Measurements from ENCODE around the gene CASZ1. TPM values are rescaled to one million over a fixed set of nuclear protein-coding genes. Genes with fewer than 3 reads are reported as not detected.

Gene CASZ1
- total and polyA plus RNA-seq, 2 donors (not counting 3 experiments of a cell fraction or from before 2014, with no cell fraction given) = 1.5 to 5.2 TPM

GRCh38 chr1:10698726-10699469 lies 97.5 kb downstream of the CASZ1 start:
- Histone ChIP-seq H3K9me1 (replicated peaks; ENCODE audit: control insufficient read depth, extremely low read depth, insufficient read depth, low read length) (no peaks in the 10 kb centered on the region), H3K27ac (ENCODE audit: insufficient read depth, low read depth, low read length) (no peak overlapping the region), H3K27me3 (ENCODE audit: control insufficient read depth in 2 of 2, insufficient read depth in 2 of 2, low read length in 2 of 2) (peaks cover 2 to 5% of the 10 kb centered on the region in 2 experiments), H3K36me3 (ENCODE audit: control insufficient read depth in 2 of 2, extremely low read depth in 1 of 2, insufficient read depth in 2 of 2, low read length in 2 of 2) (no peaks in the 10 kb centered on the region), H3K4me3 (replicated peaks in 1 of 3; ENCODE audit: insufficient read depth in 1 of 3, low read depth in 1 of 3, low read length in 3 of 3) (no peak overlapping the region), H2AFZ (ENCODE audit: low read depth, low read length) (no peak overlapping the region), H3K9ac (replicated peaks; ENCODE audit: extremely low read depth, insufficient read depth, low read length) (no peak overlapping the region), H3K4me2 (ENCODE audit: insufficient read depth, low read length) (no peak overlapping the region), H3K79me2 (ENCODE audit: control insufficient read depth, insufficient read depth, low read length) (no peaks in the 10 kb centered on the region), H4K20me1 (replicated peaks; ENCODE audit: control insufficient read depth, extremely low read depth, insufficient read depth, low read length) (no peaks in the 10 kb centered on the region), H3K9me3 (replicated peaks; ENCODE audit: control insufficient read depth, insufficient read depth, low read length) (no peaks in the 10 kb centered on the region), H3K4me1 (ENCODE audit: control insufficient read depth, extremely low read depth, insufficient read depth, low read length) (no peaks in the 10 kb centered on the region)
- intact Hi-C loops (cut with micrococcal nuclease) = no loop called here
- DNase-seq (ENCODE audit: low read depth, low spot score) (no peak), FAIRE-seq (no peak)
- BruUV-seq (replicated peaks) = no TSS peak
- dilution Hi-C loops (cut with MboI; ENCODE audit: extremely low pct_ligation_motif_present, low sequenced_read_pairs) = no loop called here
- ChIA-PET POLR2A (no interaction called here), CTCF (interaction anchor here (0.6 kb wide), 1 partner anchor 20 kb away, joined by 3 read pairs; no protein-coding TSS in a partner anchor)
- no peak for TF ChIP-seq POLR2A (IDR thresholded peaks at IDR 0.05; ENCODE audit: low read depth, low read length)
- TF ChIP-seq CTCF (IDR thresholded peaks at IDR 0.05; ENCODE audit: extremely low read depth in 1 of 2, insufficient read depth in 1 of 2, low read depth in 1 of 2, low read length in 2 of 2) = no peak
- TF ChIP-seq FOS (IDR thresholded peaks at IDR 0.05; ENCODE audit: borderline replicate concordance, insufficient read depth, low read length) = no peak
- no peak for TF ChIP-seq EZH2 (IDR thresholded peaks at IDR 0.05; ENCODE audit: borderline replicate concordance, low read depth, low read length, severe bottlenecking)
- no peak for TF ChIP-seq MYC (IDR thresholded peaks at IDR 0.05; ENCODE audit: low read depth, low read length)
- no peak for TF ChIP-seq MAX (IDR thresholded peaks at IDR 0.05; ENCODE audit: insufficient read depth, insufficient read length)
- no peak for TF ChIP-seq GATA2 (IDR thresholded peaks at IDR 0.05; ENCODE audit: insufficient read depth, insufficient read length, low read depth, low read length)
- TF ChIP-seq POLR2AphosphoS5 (IDR thresholded peaks at IDR 0.05; ENCODE audit: insufficient read depth, low read depth, low read length) = no peak
- no peak for TF ChIP-seq JUN (IDR thresholded peaks at IDR 0.05; ENCODE audit: borderline replicate concordance, insufficient read depth, insufficient read length, low read depth)
